ENCODE data around the gene CERS5.
A peak's percentile ranks its signal among the peaks of the same experiment; 100 is the strongest.

CERS5 gene

GRCh38 chr12:50188241-50188781 is 21.1 kb upstream of the CERS5 start:
- no peaks in the 10 kb centered on the region for H3K9me3 ChIP-seq (ENCODE audit: control insufficient read depth in 5 of 5, low read length in 5 of 5)
- H3K36me3 ChIP-seq (ENCODE audit: control insufficient read depth in 5 of 5, insufficient read depth in 5 of 5, low read length in 5 of 5) = peaks cover 10 to 52% (median 26%) of the 10 kb centered on the region in 5 donors
- peaks cover 8 to 53% (median 43%) of the 10 kb centered on the region in 5 donors for H3K4me1 ChIP-seq (ENCODE audit: control insufficient read depth in 5 of 5, insufficient read depth in 5 of 5, low read length in 5 of 5)
- H3K4me3 ChIP-seq (ENCODE audit: low read depth in 1 of 5, low read length in 5 of 5) = no peak overlapping the region
- H3K9ac ChIP-seq (ENCODE audit: low read length in 5 of 5) = no peak overlapping the region
- peak overlapping the region; percentile 64 for H3K27ac ChIP-seq (ENCODE audit: low read depth, low read length)
- H3K27me3 ChIP-seq (ENCODE audit: control insufficient read depth in 5 of 5, insufficient read depth in 4 of 5, low read length in 5 of 5) = no peaks in the 10 kb centered on the region

GRCh38 chr12:50187084-50187900 is 20.1 kb upstream of the CERS5 start:
- Histone ChIP-seq H3K36me3 (ENCODE audit: control insufficient read depth in 5 of 5, insufficient read depth in 5 of 5, low read length in 5 of 5) (peaks cover 6 to 52% (median 25%) of the 10 kb centered on the region in 5 donors), H3K9me3 (ENCODE audit: control insufficient read depth in 5 of 5, low read length in 5 of 5) (no peaks in the 10 kb centered on the region), H3K27me3 (ENCODE audit: control insufficient read depth in 5 of 5, insufficient read depth in 4 of 5, low read length in 5 of 5) (no peaks in the 10 kb centered on the region), H3K27ac (ENCODE audit: low read depth, low read length) (peak overlapping the region; percentile 64), H3K9ac (ENCODE audit: low read length in 5 of 5) (peak overlapping the region in 3 of 5 donors; percentile 11 to 23 (median 15)), H3K4me1 (ENCODE audit: control insufficient read depth in 5 of 5, insufficient read depth in 5 of 5, low read length in 5 of 5) (peaks cover 8 to 57% (median 43%) of the 10 kb centered on the region in 5 donors), H3K4me3 (ENCODE audit: low read depth in 1 of 5, low read length in 5 of 5) (no peak overlapping the region)

DNA sequence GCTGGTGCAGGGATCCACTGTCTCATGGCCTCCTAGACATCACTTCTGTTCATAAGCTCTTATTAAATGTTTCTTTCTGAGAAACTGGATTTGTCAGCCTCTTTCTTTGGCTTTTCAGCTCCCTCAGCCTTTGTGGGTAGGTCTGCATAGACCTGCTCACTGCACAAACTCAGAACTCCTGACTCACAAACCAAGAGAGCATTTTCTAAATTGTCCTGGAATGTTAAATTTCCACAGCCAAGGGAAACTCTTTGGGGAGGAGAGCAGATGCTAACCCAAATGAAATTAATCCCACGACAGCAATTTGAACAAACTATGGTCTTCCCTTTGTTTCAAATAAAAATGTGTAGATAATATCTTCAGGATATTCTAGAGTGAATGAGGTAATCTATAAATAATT is 19.5 kb upstream of the CERS5 start:
- H3K9me3 ChIP-seq (ENCODE audit: control insufficient read depth in 5 of 5, low read length in 5 of 5) = no peaks in the 10 kb centered on the region
- H3K4me1 ChIP-seq (ENCODE audit: control insufficient read depth in 5 of 5, insufficient read depth in 5 of 5, low read length in 5 of 5) = peaks cover 8 to 60% (median 43%) of the 10 kb centered on the region in 5 donors
- H3K27ac ChIP-seq (ENCODE audit: low read depth, low read length) = peak overlapping the region; percentile 64
- no peak overlapping the region for H3K9ac ChIP-seq (ENCODE audit: low read length in 5 of 5)
- peaks cover 7 to 53% (median 26%) of the 10 kb centered on the region in 5 donors for H3K36me3 ChIP-seq (ENCODE audit: control insufficient read depth in 5 of 5, insufficient read depth in 5 of 5, low read length in 5 of 5)
- H3K4me3 ChIP-seq (ENCODE audit: low read depth in 1 of 5, low read length in 5 of 5) = no peak overlapping the region
- H3K27me3 ChIP-seq (ENCODE audit: control insufficient read depth in 5 of 5, insufficient read depth in 4 of 5, low read length in 5 of 5) = no peaks in the 10 kb centered on the region

DNA sequence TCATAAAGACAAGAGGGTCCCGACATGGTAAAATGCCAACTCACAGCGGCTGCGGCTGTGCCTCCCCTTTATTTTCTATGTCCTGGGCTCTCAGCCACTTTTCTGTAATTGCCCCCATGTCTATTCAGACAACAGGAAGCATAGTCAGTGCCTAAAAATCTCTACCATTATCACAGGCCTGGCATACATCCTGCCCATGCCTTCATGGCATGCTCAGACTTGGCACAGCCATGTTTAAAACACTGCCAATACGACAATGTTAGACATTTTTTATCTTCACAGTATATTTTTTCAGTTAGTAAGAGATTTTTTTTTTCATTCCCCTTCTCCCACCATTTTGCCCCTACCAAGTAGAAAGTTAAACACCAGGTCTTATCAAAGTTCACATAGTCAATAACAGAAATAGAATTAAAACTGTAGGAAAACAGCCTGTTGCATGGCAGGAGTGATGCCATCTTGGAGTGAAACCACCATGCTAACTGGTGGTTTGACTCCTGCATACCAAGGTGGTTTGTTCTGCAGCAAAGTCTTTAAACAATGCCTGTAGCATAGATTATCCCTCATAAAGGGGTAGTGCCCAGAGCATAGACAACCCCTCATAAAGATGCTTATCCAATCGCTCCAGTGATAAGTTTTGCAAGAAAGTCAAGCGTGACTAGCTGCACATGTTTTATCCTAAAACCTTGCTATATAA is 18.9 kb upstream of the CERS5 start:
- Histone ChIP-seq H3K27ac (ENCODE audit: low read depth, low read length) (peak overlapping the region; percentile 64), H3K4me1 (ENCODE audit: control insufficient read depth in 5 of 5, insufficient read depth in 5 of 5, low read length in 5 of 5) (peaks cover 8 to 66% (median 45%) of the 10 kb centered on the region in 5 donors), H3K27me3 (ENCODE audit: control insufficient read depth in 5 of 5, insufficient read depth in 4 of 5, low read length in 5 of 5) (no peaks in the 10 kb centered on the region), H3K36me3 (ENCODE audit: control insufficient read depth in 5 of 5, insufficient read depth in 5 of 5, low read length in 5 of 5) (peaks cover 13 to 56% (median 28%) of the 10 kb centered on the region in 5 donors), H3K9ac (ENCODE audit: low read length in 5 of 5) (no peak overlapping the region), H3K4me3 (ENCODE audit: low read depth in 1 of 5, low read length in 5 of 5) (no peak overlapping the region), H3K9me3 (ENCODE audit: control insufficient read depth in 5 of 5, low read length in 5 of 5) (no peaks in the 10 kb centered on the region)

- no peak overlapping the region for H3K4me3 ChIP-seq (ENCODE audit: low read depth in 1 of 5, low read length in 5 of 5)
- peaks cover 8 to 66% (median 45%) of the 10 kb centered on the region in 5 donors for H3K4me1 ChIP-seq (ENCODE audit: control insufficient read depth in 5 of 5, insufficient read depth in 5 of 5, low read length in 5 of 5)
- H3K27ac ChIP-seq (ENCODE audit: low read depth, low read length) = peak overlapping the region; percentile 64
- H3K9me3 ChIP-seq (ENCODE audit: control insufficient read depth in 5 of 5, low read length in 5 of 5) = no peaks in the 10 kb centered on the region
- peaks cover 17 to 56% (median 27%) of the 10 kb centered on the region in 5 donors for H3K36me3 ChIP-seq (ENCODE audit: control insufficient read depth in 5 of 5, insufficient read depth in 5 of 5, low read length in 5 of 5)
- no peaks in the 10 kb centered on the region for H3K27me3 ChIP-seq (ENCODE audit: control insufficient read depth in 5 of 5, insufficient read depth in 4 of 5, low read length in 5 of 5)
- H3K9ac ChIP-seq (ENCODE audit: low read length in 5 of 5) = no peak overlapping the region
These were observed 18.2 kb upstream of the CERS5 start for GRCh38 chr12:50185301-50185895.

DNA sequence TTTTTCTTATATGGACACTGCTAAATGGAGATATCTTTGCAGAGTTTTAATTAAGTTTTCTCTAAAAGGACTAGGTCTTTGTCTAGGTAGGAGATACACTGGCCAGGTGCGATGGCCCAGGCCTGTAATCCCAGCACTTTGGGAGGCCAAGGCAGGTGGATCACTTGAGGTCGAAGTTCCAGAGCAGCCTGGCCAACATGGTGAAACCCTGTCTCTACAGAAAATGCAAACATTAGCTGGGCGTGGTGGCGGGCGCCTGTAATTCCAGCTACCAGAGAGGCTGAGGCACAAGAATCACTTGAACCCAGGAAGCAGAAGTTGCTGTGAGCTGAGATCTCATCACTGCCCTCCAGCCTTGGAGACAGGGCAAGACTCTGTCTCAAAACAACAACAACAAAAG is 17.1 kb upstream of the CERS5 start:
- Histone ChIP-seq H3K4me3 (ENCODE audit: low read depth in 1 of 5, low read length in 5 of 5) (no peak overlapping the region), H3K9ac (ENCODE audit: low read length in 5 of 5) (no peak overlapping the region), H3K9me3 (ENCODE audit: control insufficient read depth in 5 of 5, low read length in 5 of 5) (no peaks in the 10 kb centered on the region), H3K27me3 (ENCODE audit: control insufficient read depth in 5 of 5, insufficient read depth in 4 of 5, low read length in 5 of 5) (no peaks in the 10 kb centered on the region), H3K36me3 (ENCODE audit: control insufficient read depth in 5 of 5, insufficient read depth in 5 of 5, low read length in 5 of 5) (peaks cover 16 to 59% (median 29%) of the 10 kb centered on the region in 5 donors), H3K4me1 (ENCODE audit: control insufficient read depth in 5 of 5, insufficient read depth in 5 of 5, low read length in 5 of 5) (peaks cover 8 to 65% (median 43%) of the 10 kb centered on the region in 5 donors), H3K27ac (ENCODE audit: low read depth, low read length) (peak overlapping the region; percentile 17)

DNA sequence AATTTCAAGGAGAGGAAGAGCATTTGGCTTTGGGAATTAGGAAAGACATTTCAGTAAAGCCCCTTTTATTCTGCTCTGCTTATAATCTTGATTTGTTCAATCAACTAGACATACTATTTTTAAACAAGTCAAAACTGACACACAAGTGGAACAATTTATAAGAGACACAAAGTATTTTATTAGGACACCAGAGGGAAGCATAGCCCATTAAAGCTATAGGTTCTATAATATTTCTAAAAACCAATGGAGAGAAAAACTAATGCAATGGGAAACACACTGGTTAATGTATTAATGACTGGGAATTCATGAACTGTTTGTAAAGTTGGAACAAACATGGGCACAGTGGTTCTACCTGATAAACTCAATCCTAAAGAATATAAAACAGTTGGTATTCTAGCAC is 15.3 kb upstream of the CERS5 start:
- H3K4me3 ChIP-seq (ENCODE audit: low read depth in 1 of 5, low read length in 5 of 5) = no peak overlapping the region
- H3K36me3 ChIP-seq (ENCODE audit: control insufficient read depth in 5 of 5, insufficient read depth in 5 of 5, low read length in 5 of 5) = peaks cover 22 to 57% (median 33%) of the 10 kb centered on the region in 5 donors
- no peaks in the 10 kb centered on the region for H3K27me3 ChIP-seq (ENCODE audit: control insufficient read depth in 5 of 5, insufficient read depth in 4 of 5, low read length in 5 of 5)
- peaks cover 2 to 47% (median 29%) of the 10 kb centered on the region in 5 donors for H3K4me1 ChIP-seq (ENCODE audit: control insufficient read depth in 5 of 5, insufficient read depth in 5 of 5, low read length in 5 of 5)
- peak overlapping the region in 1 of 5 donors; percentile 10 for H3K9ac ChIP-seq (ENCODE audit: low read length in 5 of 5)
- H3K27ac ChIP-seq (ENCODE audit: low read depth, low read length) = peak overlapping the region; percentile 66
- no peaks in the 10 kb centered on the region for H3K9me3 ChIP-seq (ENCODE audit: control insufficient read depth in 5 of 5, low read length in 5 of 5)

DNA sequence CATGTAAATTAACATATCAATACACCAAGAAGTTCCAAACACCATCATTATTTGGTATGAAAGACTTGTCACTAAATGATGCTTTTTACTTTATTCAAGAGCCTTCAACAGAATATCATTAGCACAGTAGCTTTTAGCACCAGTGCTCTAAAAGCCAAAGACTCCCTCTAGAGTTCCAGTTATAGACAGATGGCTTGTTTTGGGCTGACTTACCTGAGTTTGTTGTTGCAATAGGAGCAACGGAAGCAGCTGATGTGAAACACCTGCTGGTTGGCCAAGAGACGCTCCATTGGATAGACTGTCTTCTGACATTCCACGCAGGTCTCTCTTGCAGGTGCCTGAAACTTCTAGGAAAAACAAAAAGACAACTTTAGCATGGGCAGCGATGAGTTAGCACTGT is 14.5 kb upstream of the CERS5 start:
- Histone ChIP-seq H3K9me3 (ENCODE audit: control insufficient read depth in 5 of 5, low read length in 5 of 5) (no peaks in the 10 kb centered on the region), H3K9ac (ENCODE audit: low read length in 5 of 5) (peak overlapping the region in 2 of 5 donors; percentile 6 to 47), H3K27ac (ENCODE audit: low read depth, low read length) (peak overlapping the region; percentile 66), H3K4me1 (ENCODE audit: control insufficient read depth in 5 of 5, insufficient read depth in 5 of 5, low read length in 5 of 5) (peaks cover 2 to 39% (median 22%) of the 10 kb centered on the region in 5 donors), H3K27me3 (ENCODE audit: control insufficient read depth in 5 of 5, insufficient read depth in 4 of 5, low read length in 5 of 5) (no peaks in the 10 kb centered on the region), H3K4me3 (ENCODE audit: low read depth in 1 of 5, low read length in 5 of 5) (no peak overlapping the region), H3K36me3 (ENCODE audit: control insufficient read depth in 5 of 5, insufficient read depth in 5 of 5, low read length in 5 of 5) (peaks cover 30 to 64% (median 41%) of the 10 kb centered on the region in 5 donors)

DNA sequence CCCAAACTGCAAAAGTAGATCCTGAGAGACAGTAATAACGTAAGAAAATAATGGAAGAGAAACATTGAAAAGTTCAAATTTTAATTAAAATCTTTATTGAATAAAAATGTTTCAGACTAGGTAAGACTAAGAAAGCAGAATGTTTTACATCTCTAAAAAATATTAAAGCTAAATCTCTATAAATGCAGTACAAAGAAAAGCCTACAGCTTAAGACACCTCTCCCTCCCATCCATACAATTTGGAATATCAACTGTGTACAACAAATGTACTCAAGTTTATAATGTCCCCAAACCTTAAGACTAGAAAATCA is 8.5 kb upstream of the CERS5 start:
- Histone ChIP-seq H3K27me3 (ENCODE audit: control insufficient read depth in 5 of 5, insufficient read depth in 4 of 5, low read length in 5 of 5) (no peaks in the 10 kb centered on the region), H3K9me3 (ENCODE audit: control insufficient read depth in 5 of 5, low read length in 5 of 5) (no peaks in the 10 kb centered on the region), H3K27ac (ENCODE audit: low read depth, low read length) (no peak overlapping the region), H3K9ac (ENCODE audit: low read length in 5 of 5) (no peak overlapping the region), H3K4me1 (ENCODE audit: control insufficient read depth in 5 of 5, insufficient read depth in 5 of 5, low read length in 5 of 5) (no peaks in the 10 kb centered on the region), H3K36me3 (ENCODE audit: control insufficient read depth in 5 of 5, insufficient read depth in 5 of 5, low read length in 5 of 5) (peaks cover 29 to 44% (median 38%) of the 10 kb centered on the region in 5 donors), H3K4me3 (ENCODE audit: low read depth in 1 of 5, low read length in 5 of 5) (no peak overlapping the region)

All from subcutaneous abdominal adipose tissue (tissue), 5 donors.